Astrocyte of the cerebellum (primary cell): Measurements from ENCODE around the gene KCNMA1.

Source experiments
- DNase-seq: peaks from one replicate; pipeline ENCODE4 v3.0.0-alpha.2; 2011; ENCODE audit warnings: low read depth
- H3K4me3 ChIP-seq: 2 replicates; pipeline ENCODE4 v1.5.1; 2011; ENCODE audit warnings: mild to moderate bottlenecking, low read depth, low read length, moderate library complexity
- in situ Hi-C: cut with HindIII; loops from 2 replicates; pipeline ENCODE4 v1.10.0; 2017; ENCODE audit warnings: low sequenced_read_pairs
- TF ChIP-seq, protein P1 (sequence below): IDR thresholded peaks from 2 replicates; pipeline ENCODE4 v1.5.1; 2012; ENCODE audit warnings: low read length, low read depth, moderate library complexity, mild to moderate bottlenecking; ENCODE audit errors: missing control alignments

KCNMA1 gene

DNA sequence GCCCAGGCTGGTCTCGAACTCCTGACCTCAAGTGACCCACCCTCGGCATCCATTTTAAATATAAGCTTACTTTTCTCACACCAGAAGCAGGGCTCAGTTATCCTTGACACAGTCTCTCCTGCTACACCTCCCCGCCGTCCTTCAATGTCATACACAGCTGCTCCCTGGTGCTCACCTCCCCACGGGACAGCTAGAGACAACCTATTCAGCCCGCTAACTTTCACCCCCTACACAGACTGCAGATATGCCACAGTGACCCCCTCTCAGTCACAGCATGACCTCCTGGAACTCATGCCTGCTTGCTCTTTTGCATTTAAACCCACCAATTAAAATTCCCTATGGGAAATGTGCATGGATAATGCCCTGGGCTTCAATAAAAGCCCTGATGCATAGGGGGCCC lies 44.2 kb upstream of the KCNMA1 start:
- TF ChIP-seq, protein P1, sequence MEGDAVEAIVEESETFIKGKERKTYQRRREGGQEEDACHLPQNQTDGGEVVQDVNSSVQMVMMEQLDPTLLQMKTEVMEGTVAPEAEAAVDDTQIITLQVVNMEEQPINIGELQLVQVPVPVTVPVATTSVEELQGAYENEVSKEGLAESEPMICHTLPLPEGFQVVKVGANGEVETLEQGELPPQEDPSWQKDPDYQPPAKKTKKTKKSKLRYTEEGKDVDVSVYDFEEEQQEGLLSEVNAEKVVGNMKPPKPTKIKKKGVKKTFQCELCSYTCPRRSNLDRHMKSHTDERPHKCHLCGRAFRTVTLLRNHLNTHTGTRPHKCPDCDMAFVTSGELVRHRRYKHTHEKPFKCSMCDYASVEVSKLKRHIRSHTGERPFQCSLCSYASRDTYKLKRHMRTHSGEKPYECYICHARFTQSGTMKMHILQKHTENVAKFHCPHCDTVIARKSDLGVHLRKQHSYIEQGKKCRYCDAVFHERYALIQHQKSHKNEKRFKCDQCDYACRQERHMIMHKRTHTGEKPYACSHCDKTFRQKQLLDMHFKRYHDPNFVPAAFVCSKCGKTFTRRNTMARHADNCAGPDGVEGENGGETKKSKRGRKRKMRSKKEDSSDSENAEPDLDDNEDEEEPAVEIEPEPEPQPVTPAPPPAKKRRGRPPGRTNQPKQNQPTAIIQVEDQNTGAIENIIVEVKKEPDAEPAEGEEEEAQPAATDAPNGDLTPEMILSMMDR = no peak
- no peak for DNase-seq
- H3K4me3 ChIP-seq = no peak overlapping the region
- in situ Hi-C loops = no loop called here

DNA sequence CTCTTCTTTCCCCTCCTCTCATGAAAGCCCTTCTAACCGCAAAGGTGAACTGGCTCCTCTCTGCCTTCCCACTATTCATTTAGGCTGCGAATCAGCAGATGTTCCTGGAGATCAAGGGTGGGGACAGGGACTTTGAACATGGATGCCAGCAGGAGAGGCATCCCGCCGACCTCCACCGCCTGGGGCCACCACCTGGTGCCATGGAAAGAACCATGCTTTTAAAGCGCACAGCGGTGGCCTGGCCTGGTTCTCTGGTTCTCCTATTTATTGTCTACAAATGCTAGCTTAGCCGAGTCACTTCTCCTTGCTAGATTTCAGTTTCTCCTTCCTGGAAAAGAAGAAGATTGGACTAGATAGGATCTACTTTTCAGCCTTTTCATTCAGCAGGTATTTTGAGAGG lies 43.2 kb upstream of the KCNMA1 start:
- in situ Hi-C loops = no loop called here
- H3K4me3 ChIP-seq = no peak overlapping the region
- no peak for DNase-seq
- TF ChIP-seq, protein P1 = no peak

- TF ChIP-seq, protein P1 = no peak
- no peak for DNase-seq
- in situ Hi-C loops = no loop called here
- H3K4me3 ChIP-seq = no peak overlapping the region
Measured at GRCh38 chr10:77680065-77680464, 42.5 kb upstream of the KCNMA1 start.

DNA sequence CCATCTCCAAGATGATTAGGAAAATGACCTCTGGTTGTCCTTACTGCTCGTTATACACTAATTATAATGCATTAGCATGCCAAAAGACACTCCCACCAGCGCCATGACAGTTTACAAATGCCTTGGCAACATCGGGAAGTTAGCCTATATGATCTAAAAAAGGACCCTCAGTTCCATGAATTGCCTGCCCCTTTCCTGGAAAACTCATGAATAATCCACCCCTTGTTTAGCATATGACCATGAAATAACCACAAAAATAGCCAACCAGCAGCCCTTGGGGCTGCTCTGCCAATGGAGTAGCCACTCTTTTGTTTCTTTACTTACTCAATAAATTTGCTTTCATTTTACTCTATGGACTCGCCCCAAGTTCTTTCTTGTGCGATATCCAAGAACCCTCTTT lies 41.6 kb upstream of the KCNMA1 start:
- no peak for DNase-seq
- TF ChIP-seq, protein P1 = no peak
- no peak overlapping the region for H3K4me3 ChIP-seq
- in situ Hi-C loops = no loop called here

DNA sequence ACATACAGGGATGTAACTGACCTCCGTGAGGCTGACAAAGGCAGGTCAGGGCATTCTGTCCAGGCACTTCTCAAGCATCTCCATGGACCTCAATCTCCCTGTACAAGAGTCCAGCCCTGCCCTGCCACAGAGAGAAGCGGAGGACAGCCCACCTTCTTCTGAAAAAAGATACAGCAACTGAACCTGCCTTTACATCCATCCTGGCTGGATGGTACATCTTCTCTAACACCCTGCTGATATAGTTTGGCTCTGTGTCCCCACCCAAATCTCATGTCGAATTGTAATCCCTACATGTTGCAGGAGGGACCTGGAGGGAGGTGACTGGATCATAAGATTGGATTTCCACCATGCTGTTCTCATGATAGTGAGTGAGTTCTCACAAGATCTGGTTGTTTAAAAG lies 40.5 kb upstream of the KCNMA1 start:
- no peak overlapping the region for H3K4me3 ChIP-seq
- in situ Hi-C loops = no loop called here
- TF ChIP-seq, protein P1 = no peak
- no peak for DNase-seq

DNA sequence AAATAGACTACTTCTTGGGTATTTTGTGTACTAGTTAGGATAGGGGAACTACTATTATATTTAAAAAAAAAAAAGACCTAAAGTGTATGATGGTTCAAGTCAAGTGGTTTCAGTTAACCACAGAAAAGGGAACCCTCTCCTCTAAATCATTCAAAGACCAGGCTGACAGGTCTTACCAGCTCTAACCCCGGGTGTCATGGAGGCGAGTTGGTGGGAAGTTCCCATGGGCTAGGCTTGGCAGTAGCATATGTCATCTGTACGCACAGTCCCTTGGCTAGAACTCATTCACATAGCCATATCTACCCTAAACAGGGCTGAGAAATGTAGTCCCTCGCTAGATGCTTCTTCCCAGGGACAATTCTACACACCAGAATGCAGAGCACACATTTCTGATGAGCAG lies 37.7 kb upstream of the KCNMA1 start:
- no peak overlapping the region for H3K4me3 ChIP-seq
- DNase-seq = no peak
- TF ChIP-seq, protein P1 = no peak
- in situ Hi-C loops = no loop called here
